Measurements from ENCODE around the gene CDKL1.

DNA sequence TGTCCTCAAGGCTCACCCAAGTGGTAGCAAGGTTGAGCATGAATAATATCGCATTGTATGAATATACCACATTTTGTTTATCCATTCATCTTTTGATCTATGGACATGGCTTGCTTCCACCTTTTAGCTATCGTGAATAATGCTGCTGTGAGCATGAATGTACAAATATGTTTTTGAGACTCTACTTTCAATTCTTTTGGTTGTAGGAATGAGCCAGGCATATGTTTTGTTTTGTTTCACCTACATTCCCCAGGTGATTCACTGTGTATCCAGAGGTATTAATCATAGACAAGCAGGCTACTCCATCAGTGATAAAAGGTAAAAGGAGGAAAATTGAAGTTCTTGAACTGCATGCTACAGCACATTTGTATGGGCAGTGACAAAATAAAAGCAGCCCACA is 35.8 kb downstream of the CDKL1 start:
- TF ChIP-seq, protein P1, sequence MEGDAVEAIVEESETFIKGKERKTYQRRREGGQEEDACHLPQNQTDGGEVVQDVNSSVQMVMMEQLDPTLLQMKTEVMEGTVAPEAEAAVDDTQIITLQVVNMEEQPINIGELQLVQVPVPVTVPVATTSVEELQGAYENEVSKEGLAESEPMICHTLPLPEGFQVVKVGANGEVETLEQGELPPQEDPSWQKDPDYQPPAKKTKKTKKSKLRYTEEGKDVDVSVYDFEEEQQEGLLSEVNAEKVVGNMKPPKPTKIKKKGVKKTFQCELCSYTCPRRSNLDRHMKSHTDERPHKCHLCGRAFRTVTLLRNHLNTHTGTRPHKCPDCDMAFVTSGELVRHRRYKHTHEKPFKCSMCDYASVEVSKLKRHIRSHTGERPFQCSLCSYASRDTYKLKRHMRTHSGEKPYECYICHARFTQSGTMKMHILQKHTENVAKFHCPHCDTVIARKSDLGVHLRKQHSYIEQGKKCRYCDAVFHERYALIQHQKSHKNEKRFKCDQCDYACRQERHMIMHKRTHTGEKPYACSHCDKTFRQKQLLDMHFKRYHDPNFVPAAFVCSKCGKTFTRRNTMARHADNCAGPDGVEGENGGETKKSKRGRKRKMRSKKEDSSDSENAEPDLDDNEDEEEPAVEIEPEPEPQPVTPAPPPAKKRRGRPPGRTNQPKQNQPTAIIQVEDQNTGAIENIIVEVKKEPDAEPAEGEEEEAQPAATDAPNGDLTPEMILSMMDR (IDR thresholded peaks at IDR 0.05): no peak
- no peak for TF ChIP-seq POLR2A (IDR thresholded peaks at IDR 0.05)
